Ecto neural progenitor cell (in vitro differentiated cells): Measurements from ENCODE around the gene NUTM2A.
"Not testable (repeated sequence)": the region's sequence is repeated elsewhere in the genome, so short reads cannot be mapped to it uniquely, and the experiment has no call there.

Experiments used
- DNase-seq: peaks from one replicate; pipeline ENCODE4 v3.0.0-alpha.2; 2018; ENCODE audit warnings: low spot score

NUTM2A gene

GRCh38 chr10:87247335-87247734, 22.1 kb downstream of the NUTM2A start:
- DNase-seq = not testable (repeated sequence)

- DNase-seq = not testable (repeated sequence)
Measured at GRCh38 chr10:87248818-87249353, 23.6 kb downstream of the NUTM2A start.

- not testable (repeated sequence) for DNase-seq
Measured at GRCh38 chr10:87280749-87281392, 55.6 kb downstream of the NUTM2A start.
